Smooth muscle cell (in vitro differentiated cells): Measurements from ENCODE around the gene LGALS8. TPM values are rescaled to one million over a fixed set of nuclear protein-coding genes. Genes with fewer than 3 reads are reported as not detected.

Experiments used
- DNase-seq: peaks from one replicate; lab custom pipeline; 2025; ENCODE audit not compliant: unreplicated experiment; lab: John Stamatoyannopoulos, UW
- H2AFZ ChIP-seq: fragments of 200-600 bp; sonication (generic); 2 replicates; pipeline ENCODE4 v1.6.0; 2016; ENCODE audit warnings: antibody characterized with exemption, low read depth, mild to moderate bottlenecking
- H3F3A ChIP-seq: fragments of 200-600 bp; sonication (generic); 2 replicates; pipeline ENCODE4 v1.6.0; 2017; ENCODE audit warnings: antibody characterized with exemption, low read depth
- H3K27ac ChIP-seq: fragments of 200-600 bp; sonication (generic); 2 replicates; pipeline ENCODE4 v1.5.1; 2016; ENCODE audit warnings: low read depth, mild to moderate bottlenecking
- H3K27me3 ChIP-seq: fragments of 200-600 bp; sonication (generic); 2 replicates; pipeline ENCODE4 v1.6.1; 2016; ENCODE audit warnings: low read depth, mild to moderate bottlenecking
- H3K36me3 ChIP-seq: fragments of 200-600 bp; sonication (generic); 2 replicates; pipeline ENCODE4 v1.5.1; 2016; ENCODE audit warnings: low read depth
- H3K4me1 ChIP-seq: fragments of 200-600 bp; sonication (generic); 2 replicates; pipeline ENCODE4 v1.5.1; 2016; ENCODE audit warnings: low read depth
- H3K4me2 ChIP-seq: fragments of 200-600 bp; sonication (generic); 2 replicates; pipeline ENCODE4 v1.6.0; 2016; ENCODE audit warnings: mild to moderate bottlenecking
- H3K4me3 ChIP-seq: fragments of 200-600 bp; sonication (generic); 2 replicates; pipeline ENCODE4 v1.5.1; 2016; ENCODE audit warnings: mild to moderate bottlenecking
- H3K79me2 ChIP-seq: fragments of 200-600 bp; sonication (generic); 2 replicates; pipeline ENCODE4 v1.6.0; 2016; ENCODE audit warnings: low read depth, mild to moderate bottlenecking
- H3K9ac ChIP-seq: fragments of 200-600 bp; sonication (generic); 2 replicates; pipeline ENCODE4 v1.6.0; 2016; ENCODE audit warnings: low read depth
- H3K9me3 ChIP-seq: fragments of 200-600 bp; sonication (generic); replicated peaks from 2 replicates; pipeline ENCODE4 v1.5.1; 2016; ENCODE audit warnings: low read depth
- H4K20me1 ChIP-seq: fragments of 200-600 bp; sonication (generic); 2 replicates; pipeline ENCODE4 v1.6.0; 2016; ENCODE audit warnings: low read depth
- WGBS: methylation state at CpG from one replicate; pipeline ENCODE4 v1.1.7; 2016; ENCODE audit warnings: low lambda C conversion rate; 5-methylcytosine and 5-hydroxymethylcytosine counted together
- polyA plus RNA-seq: library from polyadenylated mRNA; unstranded; fragments of >200 nt; fragmentation: Nextera tagmentation; extraction: Ambion mirVana; gene quantifications from 2 replicates; pipeline ENCODE4 v1.2.1, GENCODE V29; 2016
- total RNA-seq: library from RNA; depleted of rRNA; stranded (reverse); fragments of >200 nt; gene quantifications from 2 replicates; pipeline ENCODE4 v1.2.3, GENCODE V29; 2014
- TF ChIP-seq, protein P1 (sequence below): fragments of 200-600 bp; sonication (generic); IDR thresholded peaks from 2 replicates; pipeline ENCODE4 v1.5.1; 2017; ENCODE audit warnings: borderline replicate concordance, mild to moderate bottlenecking, antibody characterized with exemption; ENCODE audit not compliant: insufficient read depth, poor library complexity, severe bottlenecking

Gene LGALS8
- total and polyA plus RNA-seq, 2 experiments from 2014 or later: 25.7 to 72.2 TPM

DNA sequence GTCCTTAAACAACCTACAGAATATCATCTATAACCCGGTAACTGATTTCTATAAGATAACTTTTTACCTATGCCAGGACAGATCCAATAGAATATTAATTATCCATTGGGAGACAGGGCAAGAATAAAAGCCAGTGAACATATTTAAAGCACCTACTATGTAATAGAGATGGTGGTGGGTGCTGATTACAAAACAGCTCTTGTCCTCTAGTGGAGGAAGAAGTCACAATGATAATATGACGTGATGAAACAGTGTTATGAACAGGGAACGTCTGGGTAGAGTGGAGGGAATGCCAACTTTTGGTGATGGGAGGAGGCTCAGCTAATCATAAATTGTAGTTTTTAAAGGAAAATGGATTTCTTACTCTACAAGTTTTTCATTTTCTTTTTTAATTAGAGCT lies 2.3 kb downstream of the LGALS8 start:
- Histone ChIP-seq H3F3A (peaks cover 6% of the 10 kb centered on the region), H3K4me3 (no peak overlapping the region), H3K79me2 (peaks cover 4% of the 10 kb centered on the region), H3K27me3 (no peaks in the 10 kb centered on the region), H3K27ac (no peak overlapping the region), H3K4me1 (peaks cover 5% of the 10 kb centered on the region), H2AFZ (no peak overlapping the region), H3K9ac (no peak overlapping the region), H3K4me2 (no peak overlapping the region), H4K20me1 (no peaks in the 10 kb centered on the region), H3K36me3 (peaks cover 6% of the 10 kb centered on the region), H3K9me3 (no peaks in the 10 kb centered on the region)
- DNase-seq: no peak
- 96% methylated on average over 3 of the region's 3 CpGs for WGBS
- TF ChIP-seq, protein P1, sequence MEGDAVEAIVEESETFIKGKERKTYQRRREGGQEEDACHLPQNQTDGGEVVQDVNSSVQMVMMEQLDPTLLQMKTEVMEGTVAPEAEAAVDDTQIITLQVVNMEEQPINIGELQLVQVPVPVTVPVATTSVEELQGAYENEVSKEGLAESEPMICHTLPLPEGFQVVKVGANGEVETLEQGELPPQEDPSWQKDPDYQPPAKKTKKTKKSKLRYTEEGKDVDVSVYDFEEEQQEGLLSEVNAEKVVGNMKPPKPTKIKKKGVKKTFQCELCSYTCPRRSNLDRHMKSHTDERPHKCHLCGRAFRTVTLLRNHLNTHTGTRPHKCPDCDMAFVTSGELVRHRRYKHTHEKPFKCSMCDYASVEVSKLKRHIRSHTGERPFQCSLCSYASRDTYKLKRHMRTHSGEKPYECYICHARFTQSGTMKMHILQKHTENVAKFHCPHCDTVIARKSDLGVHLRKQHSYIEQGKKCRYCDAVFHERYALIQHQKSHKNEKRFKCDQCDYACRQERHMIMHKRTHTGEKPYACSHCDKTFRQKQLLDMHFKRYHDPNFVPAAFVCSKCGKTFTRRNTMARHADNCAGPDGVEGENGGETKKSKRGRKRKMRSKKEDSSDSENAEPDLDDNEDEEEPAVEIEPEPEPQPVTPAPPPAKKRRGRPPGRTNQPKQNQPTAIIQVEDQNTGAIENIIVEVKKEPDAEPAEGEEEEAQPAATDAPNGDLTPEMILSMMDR: no peak

DNA sequence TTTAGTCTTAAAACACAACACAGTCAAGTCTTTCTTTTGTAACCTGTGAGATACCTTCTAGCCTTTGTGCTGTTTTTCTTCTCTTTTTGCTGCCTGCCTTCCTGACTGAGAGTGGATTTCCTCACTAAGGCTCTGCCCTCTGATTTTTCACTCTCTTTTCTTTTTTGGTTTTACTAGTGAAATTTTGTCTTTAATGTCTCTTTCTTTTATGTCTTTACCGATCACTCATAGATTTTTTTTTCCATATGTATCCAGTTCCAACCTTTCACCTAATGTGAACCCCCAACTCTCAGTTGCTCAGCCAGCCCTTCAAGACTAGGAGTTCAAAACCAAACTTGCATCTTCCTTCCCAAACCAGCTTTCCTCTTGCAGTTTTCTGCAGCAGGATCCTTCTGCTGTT lies 6.5 kb downstream of the LGALS8 start:
- WGBS: 100% methylated on average over 1 of the region's 1 CpG
- H3K27ac ChIP-seq: no peak overlapping the region
- peaks cover 3% of the 10 kb centered on the region for H4K20me1 ChIP-seq
- H3K27me3 ChIP-seq: no peaks in the 10 kb centered on the region
- no peak overlapping the region for H3K4me3 ChIP-seq
- H3K4me1 ChIP-seq: peaks cover 6% of the 10 kb centered on the region
- no peak overlapping the region for H3K9ac ChIP-seq
- no peak for DNase-seq
- H3K9me3 ChIP-seq: no peaks in the 10 kb centered on the region
- TF ChIP-seq, protein P1: no peak
- peaks cover 6% of the 10 kb centered on the region for H3K36me3 ChIP-seq
- H3F3A ChIP-seq: no peaks in the 10 kb centered on the region
- H3K79me2 ChIP-seq: no peaks in the 10 kb centered on the region
- H2AFZ ChIP-seq: no peak overlapping the region
- no peak overlapping the region for H3K4me2 ChIP-seq

DNA sequence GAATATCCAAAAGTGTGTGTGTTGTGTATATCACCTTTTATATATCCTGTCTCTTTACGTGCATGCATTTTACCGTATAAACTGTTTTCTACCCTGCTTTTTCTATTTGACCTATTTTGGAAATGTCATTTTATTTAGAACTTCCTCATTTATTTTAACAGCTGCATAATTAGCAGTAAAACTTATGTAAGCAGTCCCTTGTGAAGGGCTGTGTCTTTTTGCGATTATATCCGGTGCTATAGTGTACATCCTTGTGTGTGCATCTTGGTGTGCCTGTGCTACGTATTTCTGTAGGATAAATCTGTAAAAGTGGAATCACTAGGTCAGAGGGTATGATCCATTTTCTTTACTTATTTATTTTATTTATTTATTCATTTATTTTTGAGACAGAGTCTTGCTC lies 7.2 kb downstream of the LGALS8 start:
- Histone ChIP-seq H3K27me3 (no peaks in the 10 kb centered on the region), H2AFZ (no peak overlapping the region), H3F3A (no peaks in the 10 kb centered on the region), H3K9ac (no peak overlapping the region), H4K20me1 (peaks cover 3% of the 10 kb centered on the region), H3K4me2 (no peak overlapping the region), H3K4me1 (peaks cover 6% of the 10 kb centered on the region), H3K36me3 (peaks cover 6% of the 10 kb centered on the region), H3K4me3 (no peak overlapping the region), H3K79me2 (no peaks in the 10 kb centered on the region), H3K27ac (no peak overlapping the region), H3K9me3 (no peaks in the 10 kb centered on the region)
- TF ChIP-seq, protein P1: no peak
- DNase-seq: no peak
- 97% methylated on average over 5 of the region's 5 CpGs for WGBS

DNA sequence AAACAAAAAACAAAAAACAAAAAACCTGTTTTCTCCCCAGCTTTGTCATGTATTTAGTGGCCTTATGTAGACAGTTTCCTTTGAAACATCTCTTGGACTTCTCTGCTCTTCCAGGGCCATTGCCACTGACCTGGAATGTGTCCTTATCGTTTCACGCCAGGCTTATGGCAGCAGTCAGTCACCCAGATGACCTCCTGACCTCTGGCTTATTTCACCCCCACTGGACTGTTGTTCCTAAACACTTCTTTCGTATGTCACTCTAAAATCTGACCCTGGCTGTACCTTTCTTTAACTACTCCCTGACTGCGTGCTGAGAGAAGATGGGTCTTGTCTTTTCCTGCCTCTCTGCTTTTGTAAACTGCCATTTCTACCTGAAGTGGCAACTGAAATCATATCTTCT lies 9.1 kb downstream of the LGALS8 start:
- H3F3A ChIP-seq: no peaks in the 10 kb centered on the region
- no peak for DNase-seq
- no peaks in the 10 kb centered on the region for H3K9me3 ChIP-seq
- H3K4me2 ChIP-seq: no peak overlapping the region
- 95% methylated on average over 4 of the region's 4 CpGs for WGBS
- H2AFZ ChIP-seq: no peak overlapping the region
- H3K27me3 ChIP-seq: no peaks in the 10 kb centered on the region
- H3K79me2 ChIP-seq: no peaks in the 10 kb centered on the region
- TF ChIP-seq, protein P1: no peak
- H3K4me3 ChIP-seq: no peak overlapping the region
- peaks cover 6% of the 10 kb centered on the region for H3K4me1 ChIP-seq
- no peak overlapping the region for H3K9ac ChIP-seq
- H3K27ac ChIP-seq: no peak overlapping the region
- H3K36me3 ChIP-seq: no peaks in the 10 kb centered on the region
- H4K20me1 ChIP-seq: peaks cover 11% of the 10 kb centered on the region
